ENCODE data around the gene NRXN3. TPM values are rescaled to one million over a fixed set of nuclear protein-coding genes. Genes with fewer than 3 reads are reported as not detected.

NRXN3 gene
- total and polyA plus RNA-seq, 2 experiments from 2014 or later = 5.7 to 7.1 TPM

GRCh38 chr14:79530555-79530954 is 1360.4 kb downstream of the NRXN3 start:
- no peak overlapping the region for H2AFZ ChIP-seq
- no peak for TF ChIP-seq EZH2 (IDR thresholded peaks at IDR 0.05; ENCODE audit: borderline replicate concordance)
- no peak for TF ChIP-seq CTCF (IDR thresholded peaks at IDR 0.05; ENCODE audit: poor library complexity)
- no peak for TF ChIP-seq EZH2phosphoT487 (IDR thresholded peaks at IDR 0.05; ENCODE audit: low read depth, severe bottlenecking, unreplicated experiment)
- no peaks in the 10 kb centered on the region for H3K79me2 ChIP-seq
- no peaks in the 10 kb centered on the region for H4K20me1 ChIP-seq (ENCODE audit: insufficient read depth, poor library complexity, severe bottlenecking)
- no peak overlapping the region for H3K4me2 ChIP-seq
- no peaks in the 10 kb centered on the region for H3K9me3 ChIP-seq (ENCODE audit: low read depth)
- H3K4me1 ChIP-seq (ENCODE audit: insufficient read depth) = no peaks in the 10 kb centered on the region
- H3K36me3 ChIP-seq (replicated peaks; ENCODE audit: insufficient read depth, low read depth) = no peaks in the 10 kb centered on the region
- no peak overlapping the region for H3K4me3 ChIP-seq
- 92% methylated on average over 1 of the region's 1 CpG for WGBS (ENCODE audit: low lambda C conversion rate, missing lambda C conversion rate)
- H3K27me3 ChIP-seq = no peaks in the 10 kb centered on the region
- H3K27ac ChIP-seq = no peak overlapping the region
- DNase-seq (ENCODE audit: low spot score) = no peak
- H3K9me2 ChIP-seq (replicated peaks; ENCODE audit: insufficient read depth) = no peaks in the 10 kb centered on the region

- no peaks in the 10 kb centered on the region for H3K9me3 ChIP-seq (ENCODE audit: low read depth)
- H3K27me3 ChIP-seq = no peaks in the 10 kb centered on the region
- H3K27ac ChIP-seq = no peak overlapping the region
- TF ChIP-seq EZH2phosphoT487 (IDR thresholded peaks at IDR 0.05; ENCODE audit: low read depth, severe bottlenecking, unreplicated experiment) (no peak), EZH2 (IDR thresholded peaks at IDR 0.05; ENCODE audit: borderline replicate concordance) (no peak), CTCF (IDR thresholded peaks at IDR 0.05; ENCODE audit: poor library complexity) (no peak)
- no peak overlapping the region for H3K4me2 ChIP-seq
- no peaks in the 10 kb centered on the region for H3K36me3 ChIP-seq (replicated peaks; ENCODE audit: insufficient read depth, low read depth)
- H3K9me2 ChIP-seq (replicated peaks; ENCODE audit: insufficient read depth) = no peaks in the 10 kb centered on the region
- no peaks in the 10 kb centered on the region for H3K79me2 ChIP-seq
- no peak overlapping the region for H2AFZ ChIP-seq
- WGBS (ENCODE audit: low lambda C conversion rate, missing lambda C conversion rate) = 64% methylated on average over 8 of the region's 8 CpGs
- H3K4me3 ChIP-seq = no peak overlapping the region
- no peak for DNase-seq (ENCODE audit: low spot score)
- no peaks in the 10 kb centered on the region for H3K4me1 ChIP-seq (ENCODE audit: insufficient read depth)
- no peaks in the 10 kb centered on the region for H4K20me1 ChIP-seq (ENCODE audit: insufficient read depth, poor library complexity, severe bottlenecking)
These were observed 1364.7 kb downstream of the NRXN3 start for GRCh38 chr14:79534703-79535353.

GRCh38 chr14:79540394-79540793 is 1370.2 kb downstream of the NRXN3 start:
- Histone ChIP-seq H3K27ac (peak overlapping the region; percentile 22), H3K79me2 (no peaks in the 10 kb centered on the region), H3K4me1 (ENCODE audit: insufficient read depth) (no peaks in the 10 kb centered on the region), H3K9me2 (replicated peaks; ENCODE audit: insufficient read depth) (no peaks in the 10 kb centered on the region), H3K9me3 (ENCODE audit: low read depth) (no peaks in the 10 kb centered on the region), H3K4me3 (no peak overlapping the region), H2AFZ (no peak overlapping the region), H4K20me1 (ENCODE audit: insufficient read depth, poor library complexity, severe bottlenecking) (no peaks in the 10 kb centered on the region), H3K4me2 (no peak overlapping the region), H3K27me3 (no peaks in the 10 kb centered on the region), H3K36me3 (replicated peaks; ENCODE audit: insufficient read depth, low read depth) (no peaks in the 10 kb centered on the region)
- DNase-seq (ENCODE audit: low spot score) = no peak
- WGBS (ENCODE audit: low lambda C conversion rate, missing lambda C conversion rate) = 80% methylated on average over 1 of the region's 1 CpG
- no peak for TF ChIP-seq EZH2phosphoT487 (IDR thresholded peaks at IDR 0.05; ENCODE audit: low read depth, severe bottlenecking, unreplicated experiment)
- no peak for TF ChIP-seq EZH2 (IDR thresholded peaks at IDR 0.05; ENCODE audit: borderline replicate concordance)
- TF ChIP-seq CTCF (IDR thresholded peaks at IDR 0.05; ENCODE audit: poor library complexity) = no peak
